GM19240 (cell line): Measurements from ENCODE around the gene ADPRHL1.

Experiments
- DNase-seq: peaks from one replicate; pipeline ENCODE4 v3.0.0; 2011; ENCODE audit warnings: low spot score; ENCODE audit not compliant: insufficient read length

ADPRHL1 gene

DNA sequence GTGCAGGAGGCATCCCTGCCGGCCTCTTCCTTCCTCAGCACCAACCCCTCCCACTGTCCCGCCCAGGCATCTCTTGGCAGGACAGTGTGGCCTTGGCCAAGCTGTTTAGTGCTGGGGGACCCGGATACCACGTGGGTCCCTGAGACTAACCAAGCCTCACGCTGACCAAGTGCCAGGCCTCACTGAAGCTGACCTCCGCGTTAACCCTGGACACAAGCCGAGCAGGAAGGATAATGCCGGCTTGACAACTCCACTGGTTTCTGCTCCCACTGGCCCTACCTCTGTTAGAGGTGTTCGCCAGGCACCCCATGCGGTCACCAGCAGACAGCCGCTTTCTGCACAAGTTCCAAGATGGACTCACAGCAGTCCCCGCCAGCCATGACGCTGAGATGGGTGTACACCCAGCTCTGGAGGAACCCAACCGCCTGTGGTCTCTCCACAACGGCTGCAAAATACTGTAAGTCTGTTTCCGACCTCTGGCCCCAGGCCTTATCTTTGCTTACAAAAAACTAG is 101.7 kb downstream of the ADPRHL1 start:
- DNase-seq = no peak

- DNase-seq = no peak
These were observed 102.4 kb downstream of the ADPRHL1 start for GRCh38 chr13:113350938-113351335.

GRCh38 chr13:113350065-113350937 is 103.0 kb downstream of the ADPRHL1 start:
- no peak for DNase-seq
